HL-60 (cell line): ENCODE results near the gene CFAP74.

Source experiments
- DNase-seq, 2 experiments: peaks; one replicate each; pipeline ENCODE4 v3.0.0-alpha.2; 2010 to 2020; ENCODE audit warnings: low read depth in 1 of 2, low spot score in 1 of 2
- H3K27ac ChIP-seq: fragments of 250-450 bp; sonication (Bioruptor Pico); replicated peaks from 2 replicates; pipeline ENCODE4 v1.5.1; 2020; ENCODE audit warnings: mild to moderate bottlenecking, moderate library complexity
- H3K27me3 ChIP-seq: fragments of 250-450 bp; sonication (Bioruptor Pico); 2 replicates; pipeline ENCODE4 v1.5.1; 2021; ENCODE audit warnings: mild to moderate bottlenecking, moderate library complexity; ENCODE audit not compliant: insufficient read depth, poor library complexity, severe bottlenecking
- H3K4me3 ChIP-seq: replicated peaks from 2 replicates; pipeline ENCODE4 v1.5.1; 2011; ENCODE audit warnings: mild to moderate bottlenecking, control low read depth, low read length; ENCODE audit not compliant: insufficient read depth
- CTCF ChIP-seq: IDR thresholded peaks from one replicate; pipeline ENCODE4 v1.5.1; 2011; ENCODE audit warnings: low read length, control low read depth, inconsistent platforms; ENCODE audit not compliant: insufficient read depth
- GABPA ChIP-seq: IDR thresholded peaks from 2 replicates; pipeline ENCODE4 v1.6.1; 2012; ENCODE audit warnings: low read depth
- POLR2AphosphoS5 ChIP-seq: IDR thresholded peaks from 2 replicates; pipeline ENCODE4 v1.6.1; 2012; ENCODE audit warnings: low read depth
- REST ChIP-seq: IDR thresholded peaks from 2 replicates; pipeline ENCODE4 v1.6.1; 2012; ENCODE audit warnings: low read depth; ENCODE audit not compliant: insufficient replicate concordance
- SPI1 ChIP-seq: IDR thresholded peaks from 2 replicates; pipeline ENCODE4 v1.6.1; 2012; ENCODE audit warnings: low read depth, mild to moderate bottlenecking, borderline replicate concordance

Gene CFAP74

GRCh38 chr1:2022063-2022770 lies 18.6 kb upstream of the CFAP74 start:
- Histone ChIP-seq H3K4me3 (no peak overlapping the region), H3K27ac (no peak overlapping the region), H3K27me3 (peaks cover 53% of the 10 kb centered on the region)
- DNase-seq: no peak
- TF ChIP-seq GABPA (no peak), POLR2AphosphoS5 (no peak), SPI1 (no peak), REST (no peak), CTCF (no peak)

GRCh38 chr1:2021550-2021949 lies 18.0 kb upstream of the CFAP74 start:
- Histone ChIP-seq H3K4me3 (no peak overlapping the region), H3K27ac (no peak overlapping the region), H3K27me3 (peaks cover 59% of the 10 kb centered on the region)
- TF ChIP-seq GABPA: no peak
- TF ChIP-seq POLR2AphosphoS5: no peak
- no peak for TF ChIP-seq CTCF
- no peak for TF ChIP-seq SPI1
- no peak for TF ChIP-seq REST
- no peak for DNase-seq

- Histone ChIP-seq H3K4me3 (no peak overlapping the region), H3K27me3 (peaks cover 53% of the 10 kb centered on the region), H3K27ac (no peak overlapping the region)
- no peak for TF ChIP-seq REST
- no peak for TF ChIP-seq SPI1
- no peak for TF ChIP-seq POLR2AphosphoS5
- no peak for TF ChIP-seq CTCF
- no peak for TF ChIP-seq GABPA
- DNase-seq: no peak
Observed at GRCh38 chr1:2020310-2020655, 16.7 kb upstream of the CFAP74 start.
